ENCODE measurements around the gene CRACR2A. TPM values are rescaled to one million over a fixed set of nuclear protein-coding genes. Genes with fewer than 3 reads are reported as not detected.

CRACR2A gene
- total RNA-seq, 2 experiments from 2014 or later = 35.3 to 36.9 TPM

DNA sequence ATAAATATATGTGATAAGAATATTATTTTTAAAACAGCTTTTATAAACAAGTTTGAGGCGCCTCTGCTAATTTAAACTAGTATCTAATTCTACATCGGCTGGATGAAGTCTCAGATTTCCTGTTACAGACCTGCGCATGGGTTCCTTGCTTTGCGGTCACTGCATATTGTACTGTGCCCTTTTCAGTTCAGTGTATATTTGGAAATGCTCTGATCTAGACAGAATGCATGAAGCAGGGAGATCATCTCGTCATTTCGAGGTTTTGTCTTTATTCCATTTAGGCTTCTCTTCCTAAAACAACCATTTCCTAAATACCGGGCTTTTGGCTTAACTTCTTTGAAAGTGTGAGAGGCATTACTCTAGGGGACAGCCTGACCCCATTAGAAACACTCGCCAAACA is 25.6 kb downstream of the CRACR2A start:
- DNase-seq = no peak
- Mint-ChIP-seq H3K27me3 (no peaks in the 10 kb centered on the region), H3K27ac (no peak overlapping the region), H3K36me3 (peaks cover 66% of the 10 kb centered on the region), H3K9me3 (peaks cover 17% of the 10 kb centered on the region), H3K4me1 (peaks cover 28% of the 10 kb centered on the region), H3K4me3 (peak overlapping the region; percentile 38)
- POLR2A ChIA-PET = no interaction called here
- ATAC-seq (ENCODE audit: low read depth) = no peak

DNA sequence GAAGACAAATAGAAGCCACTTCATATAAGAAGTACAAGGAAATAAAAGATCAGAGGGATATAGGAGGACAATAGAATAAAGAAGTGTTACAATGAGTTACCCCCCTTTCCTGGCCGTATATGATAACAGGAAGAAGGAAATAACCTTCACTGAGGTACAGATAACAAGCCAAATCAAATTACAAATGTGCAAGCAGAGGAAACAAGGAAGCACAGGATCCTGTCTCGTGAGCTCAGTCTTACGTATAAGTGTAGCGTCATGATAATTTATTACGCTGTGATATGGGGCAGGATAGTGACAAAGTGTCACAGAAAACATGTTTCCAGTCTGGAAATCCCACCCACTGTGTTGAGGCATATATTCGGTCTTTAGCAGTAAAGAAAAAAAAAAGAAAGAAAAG is 26.5 kb downstream of the CRACR2A start:
- Mint-ChIP-seq H3K27me3 (no peaks in the 10 kb centered on the region), H3K4me3 (peak overlapping the region; percentile 35), H3K36me3 (peaks cover 72% of the 10 kb centered on the region), H3K9me3 (peaks cover 21% of the 10 kb centered on the region), H3K27ac (peak overlapping the region; percentile 68), H3K4me1 (peaks cover 28% of the 10 kb centered on the region)
- ATAC-seq (ENCODE audit: low read depth) (no peak), DNase-seq (no peak)
- POLR2A ChIA-PET = no interaction called here

DNA sequence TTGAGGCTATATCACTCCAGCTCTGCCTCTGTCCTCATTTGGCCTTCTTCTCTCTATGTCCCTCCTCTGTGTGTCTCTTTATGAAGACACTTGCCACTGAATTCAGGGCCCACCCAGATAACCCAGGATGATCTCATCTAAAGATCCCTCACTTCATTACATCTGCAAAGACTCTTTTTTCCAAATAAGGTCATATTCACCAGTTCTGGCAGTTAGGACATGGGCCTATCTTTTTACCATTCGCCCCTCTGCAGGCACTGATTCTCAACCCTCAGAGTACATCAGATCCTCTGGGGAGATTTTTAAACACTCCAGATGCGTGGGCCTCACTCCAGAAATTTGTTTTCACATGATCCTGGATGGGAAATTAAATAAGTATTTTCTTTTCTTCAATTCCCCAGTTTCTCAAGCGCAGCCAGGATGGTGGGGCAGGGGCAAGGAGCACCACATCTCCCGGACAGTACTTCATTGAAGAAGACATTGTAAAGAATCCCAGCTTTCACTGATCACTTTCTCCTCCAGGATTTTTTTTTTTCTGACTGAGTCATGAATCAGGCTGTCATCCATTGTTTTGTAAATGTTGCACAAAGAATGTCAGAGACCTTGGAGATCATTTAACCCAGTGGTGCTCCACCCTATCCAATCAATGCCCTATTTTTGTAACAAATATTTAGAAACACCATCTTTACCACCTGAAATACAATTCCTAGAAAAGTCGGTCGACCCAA is 27.4 kb downstream of the CRACR2A start:
- POLR2A ChIA-PET = no interaction called here
- DNase-seq = no peak
- Mint-ChIP-seq H3K4me1 (peaks cover 28% of the 10 kb centered on the region), H3K36me3 (peaks cover 76% of the 10 kb centered on the region), H3K27me3 (no peaks in the 10 kb centered on the region), H3K9me3 (peaks cover 22% of the 10 kb centered on the region), H3K4me3 (no peak overlapping the region), H3K27ac (no peak overlapping the region)
- no peak for ATAC-seq (ENCODE audit: low read depth)

DNA sequence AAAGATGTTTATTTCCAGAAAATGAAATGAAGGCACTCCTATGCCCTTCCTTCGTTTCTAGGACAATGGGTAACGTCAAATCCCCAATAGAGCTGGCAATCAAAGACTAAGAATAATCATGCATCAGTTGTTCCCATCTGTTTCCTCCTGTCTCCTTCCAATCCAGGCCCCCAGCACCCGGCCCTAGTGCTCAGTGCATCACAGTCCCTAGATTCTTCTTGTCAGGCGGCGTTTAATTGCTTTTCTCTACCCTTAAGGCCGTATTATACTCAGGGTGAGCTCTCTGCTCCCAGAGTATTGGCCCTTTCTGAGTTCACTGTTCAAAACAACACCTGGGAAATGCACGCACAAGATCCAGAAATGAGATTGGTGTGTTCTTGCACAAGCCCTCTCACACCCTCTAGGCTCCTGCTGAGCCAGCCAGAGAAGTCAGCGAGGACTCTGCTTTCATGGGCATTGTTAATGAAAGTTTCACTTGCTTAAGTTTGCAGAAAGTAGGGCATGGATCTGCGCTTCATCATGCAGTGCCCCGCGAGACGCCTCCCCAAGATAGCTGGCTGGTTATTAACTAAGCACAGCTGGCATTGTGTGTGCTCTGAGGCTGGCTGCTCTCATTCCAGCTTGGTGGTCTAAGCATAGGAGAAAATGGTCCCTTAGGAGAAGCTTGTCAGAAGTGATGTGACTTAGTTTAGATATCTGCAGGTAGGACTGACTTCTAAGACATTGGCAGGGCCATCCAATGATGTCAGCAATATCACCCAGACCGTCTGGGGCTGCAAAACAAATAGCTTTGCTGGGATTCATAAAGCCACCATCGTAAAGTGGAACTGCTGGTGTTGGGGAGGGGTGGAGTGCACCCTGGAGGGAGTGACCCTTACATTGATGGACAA is 28.7 kb downstream of the CRACR2A start:
- Mint-ChIP-seq H3K4me3 (no peak overlapping the region), H3K9me3 (peaks cover 22% of the 10 kb centered on the region), H3K4me1 (peaks cover 24% of the 10 kb centered on the region), H3K27ac (no peak overlapping the region), H3K27me3 (no peaks in the 10 kb centered on the region), H3K36me3 (peaks cover 75% of the 10 kb centered on the region)
- DNase-seq = no peak
- no peak for ATAC-seq (ENCODE audit: low read depth)
- POLR2A ChIA-PET = no interaction called here

DNA sequence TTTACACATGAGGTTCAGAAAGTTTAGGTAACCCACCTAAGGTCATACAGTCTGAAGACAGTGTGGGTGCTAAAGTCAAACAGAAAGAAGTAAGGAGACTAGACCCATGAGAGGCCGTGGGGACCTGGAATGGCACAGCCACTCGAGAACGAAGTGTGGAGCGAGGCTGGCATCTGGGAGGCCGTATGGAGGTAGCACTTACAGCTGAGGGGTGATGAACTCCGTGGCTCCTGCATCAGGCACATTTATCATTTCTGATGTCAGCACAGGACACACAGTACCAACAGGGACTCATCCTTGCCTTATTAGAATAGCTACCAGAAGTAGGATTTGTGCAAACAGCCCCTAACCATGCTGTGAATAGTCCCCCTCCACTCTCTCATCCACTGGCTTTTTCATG is 30.5 kb downstream of the CRACR2A start:
- Mint-ChIP-seq H3K4me3 (no peak overlapping the region), H3K27ac (no peak overlapping the region), H3K9me3 (peaks cover 22% of the 10 kb centered on the region), H3K4me1 (peaks cover 8% of the 10 kb centered on the region), H3K27me3 (no peaks in the 10 kb centered on the region), H3K36me3 (peaks cover 83% of the 10 kb centered on the region)
- ATAC-seq (ENCODE audit: low read depth) (no peak), DNase-seq (no peak)
- POLR2A ChIA-PET = interaction anchor here (1.1 kb wide), 1 partner anchor 31 kb away, joined by 3 read pairs; the partner anchor contains the start of gene CRACR2A

DNA sequence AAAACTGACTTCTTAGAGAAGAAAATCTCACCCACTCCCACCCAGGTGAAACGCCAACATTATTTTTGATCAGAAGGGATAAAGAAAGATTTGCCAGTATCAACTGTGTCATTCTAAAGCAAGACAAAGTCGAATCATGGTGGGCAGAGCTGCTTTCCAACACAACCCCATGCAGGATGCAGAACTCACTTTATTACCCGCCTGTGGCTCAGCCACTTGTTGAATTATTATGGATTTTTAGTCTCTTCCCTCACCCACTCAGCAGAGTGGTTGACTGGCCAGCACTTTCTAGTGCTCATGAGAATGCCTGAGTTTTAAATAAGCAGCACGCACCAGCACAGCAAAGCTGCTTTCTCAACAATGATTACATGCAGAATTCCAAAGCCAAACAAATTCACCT is 32.1 kb downstream of the CRACR2A start:
- H3K36me3 Mint-ChIP-seq = peaks cover 84% of the 10 kb centered on the region
- H3K27ac Mint-ChIP-seq = no peak overlapping the region
- POLR2A ChIA-PET = no interaction called here
- ATAC-seq (ENCODE audit: low read depth) (no peak), DNase-seq (no peak)
- H3K4me3 Mint-ChIP-seq = no peak overlapping the region
- H3K4me1 Mint-ChIP-seq = no peaks in the 10 kb centered on the region
- H3K9me3 Mint-ChIP-seq = peaks cover 22% of the 10 kb centered on the region
- no peaks in the 10 kb centered on the region for H3K27me3 Mint-ChIP-seq

DNA sequence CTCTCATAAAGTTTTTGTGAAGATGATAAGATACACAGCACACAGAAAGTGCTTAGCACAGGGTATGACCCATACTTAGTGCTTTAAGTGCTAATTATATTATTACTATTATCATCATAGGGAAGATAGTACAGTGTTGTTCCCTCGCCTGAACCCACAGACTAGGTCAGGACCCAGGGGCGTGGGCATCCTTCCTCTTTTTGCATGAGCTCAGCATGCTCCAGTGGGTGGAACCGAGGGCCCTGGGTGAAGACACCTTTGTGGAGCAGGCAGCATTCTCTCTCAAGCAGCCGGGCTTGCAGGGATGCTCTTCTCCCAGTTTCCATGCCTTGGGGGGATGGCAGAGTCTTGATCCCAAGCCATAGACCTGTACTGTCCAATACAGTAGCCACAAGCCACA is 34.8 kb downstream of the CRACR2A start:
- Mint-ChIP-seq H3K9me3 (peaks cover 12% of the 10 kb centered on the region), H3K4me3 (no peak overlapping the region), H3K27ac (no peak overlapping the region), H3K36me3 (peaks cover 62% of the 10 kb centered on the region), H3K4me1 (peaks cover 5% of the 10 kb centered on the region), H3K27me3 (no peaks in the 10 kb centered on the region)
- DNase-seq (no peak), ATAC-seq (ENCODE audit: low read depth) (no peak)
- POLR2A ChIA-PET = no interaction called here

DNA sequence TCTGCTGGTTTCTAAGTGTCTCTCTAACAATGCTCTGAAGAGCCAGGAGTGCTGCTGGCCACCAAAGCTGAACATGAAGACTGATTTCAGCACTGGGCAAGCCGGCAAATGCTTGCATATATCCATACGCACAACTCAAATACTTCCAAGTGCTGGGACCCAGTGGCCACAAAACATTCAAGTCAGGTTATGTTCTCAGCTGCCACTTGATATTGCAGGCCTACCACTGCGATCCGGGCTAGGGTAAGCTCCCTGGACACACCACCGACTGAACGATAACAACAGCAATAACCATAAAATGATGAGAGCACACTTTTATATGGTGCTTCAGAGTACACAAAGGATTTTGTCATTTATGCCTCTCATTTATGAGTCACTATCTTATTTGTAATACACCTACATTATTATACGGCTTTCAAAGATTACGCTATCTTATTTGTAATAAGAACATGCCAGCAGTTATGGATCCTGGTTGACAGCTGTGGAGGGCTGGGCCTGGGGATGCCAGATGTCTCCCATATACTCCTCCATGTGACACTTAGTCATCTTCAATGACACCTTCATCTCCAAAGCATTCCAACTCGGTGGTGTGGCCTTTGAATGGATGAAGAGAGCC is 35.5 kb downstream of the CRACR2A start:
- H3K4me3 Mint-ChIP-seq = no peak overlapping the region
- H3K9me3 Mint-ChIP-seq = peaks cover 6% of the 10 kb centered on the region
- peaks cover 59% of the 10 kb centered on the region for H3K36me3 Mint-ChIP-seq
- no peak overlapping the region for H3K27ac Mint-ChIP-seq
- DNase-seq (no peak), ATAC-seq (ENCODE audit: low read depth) (no peak)
- H3K27me3 Mint-ChIP-seq = no peaks in the 10 kb centered on the region
- POLR2A ChIA-PET = no interaction called here
- H3K4me1 Mint-ChIP-seq = peaks cover 5% of the 10 kb centered on the region

DNA sequence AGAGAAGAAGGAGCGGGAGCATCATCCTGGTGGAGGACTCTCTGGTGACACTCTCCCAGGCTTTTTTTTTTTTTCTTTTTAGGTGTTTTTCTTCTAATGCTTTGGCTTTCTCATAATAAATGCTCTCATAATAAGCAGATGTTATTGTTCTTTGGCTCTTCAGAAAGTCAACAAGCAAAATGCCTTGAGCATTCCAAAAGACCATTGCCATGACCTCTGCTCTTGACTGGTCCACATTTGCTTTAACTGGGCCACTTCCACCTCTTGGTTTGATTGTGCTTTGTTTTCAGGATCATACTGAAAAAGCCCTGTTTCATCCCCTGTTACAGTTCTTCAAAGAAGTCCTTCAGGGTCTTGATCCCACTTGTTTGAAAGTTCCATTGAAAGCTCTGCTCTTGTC is 36.9 kb downstream of the CRACR2A start:
- no peak for DNase-seq
- POLR2A ChIA-PET = no interaction called here
- no peaks in the 10 kb centered on the region for H3K9me3 Mint-ChIP-seq
- ATAC-seq (ENCODE audit: low read depth) = no peak
- no peak overlapping the region for H3K27ac Mint-ChIP-seq
- peaks cover 60% of the 10 kb centered on the region for H3K36me3 Mint-ChIP-seq
- no peaks in the 10 kb centered on the region for H3K27me3 Mint-ChIP-seq
- H3K4me1 Mint-ChIP-seq = peaks cover 5% of the 10 kb centered on the region
- H3K4me3 Mint-ChIP-seq = no peak overlapping the region

DNA sequence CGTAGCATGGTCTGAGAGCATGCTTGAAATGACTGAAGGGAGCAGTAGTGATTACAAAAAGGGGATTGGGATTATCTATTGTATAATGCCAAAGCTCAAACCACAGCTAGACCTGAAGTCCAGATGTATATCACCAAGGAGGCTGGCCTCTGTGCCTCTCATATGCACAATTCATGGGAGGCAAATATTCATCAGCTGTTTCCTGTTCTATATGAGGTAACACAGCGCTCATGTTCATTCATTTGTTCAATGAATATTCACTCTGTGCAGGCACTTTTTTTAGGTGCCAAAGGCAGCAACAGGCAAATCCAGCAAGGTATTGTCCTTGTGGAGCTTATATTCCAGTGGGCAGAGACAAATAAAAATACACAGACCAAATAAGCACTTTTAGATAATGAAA is 39.0 kb downstream of the CRACR2A start:
- Mint-ChIP-seq H3K27ac (no peak overlapping the region), H3K4me1 (peaks cover 10% of the 10 kb centered on the region), H3K4me3 (no peak overlapping the region), H3K9me3 (no peaks in the 10 kb centered on the region), H3K36me3 (peaks cover 54% of the 10 kb centered on the region), H3K27me3 (no peaks in the 10 kb centered on the region)
- ATAC-seq (ENCODE audit: low read depth) (no peak), DNase-seq (no peak)
- POLR2A ChIA-PET = interaction anchor here (1.0 kb wide), 1 partner anchor 39 kb away, joined by 3 read pairs; the partner anchor contains the start of gene CRACR2A

DNA sequence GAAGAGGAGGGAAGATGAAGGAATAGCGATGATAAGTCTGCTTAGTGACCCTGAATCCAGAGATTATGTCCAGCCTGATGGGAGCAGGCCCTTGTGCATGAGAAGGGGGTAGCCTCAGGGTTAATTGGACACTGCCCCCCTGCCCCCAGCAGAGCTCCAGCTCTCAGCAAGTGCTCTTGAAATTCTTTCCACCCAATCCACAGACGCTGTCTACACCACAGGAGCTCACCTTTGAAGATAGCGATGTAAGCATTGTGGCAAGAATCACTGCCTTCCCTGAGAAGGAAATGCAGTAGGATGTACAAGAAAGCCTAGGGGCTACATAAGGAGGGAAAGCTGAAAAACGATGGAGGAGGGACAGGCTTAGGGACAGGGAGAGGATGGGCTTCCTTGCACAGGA is 39.4 kb downstream of the CRACR2A start:
- H3K36me3 Mint-ChIP-seq = peaks cover 52% of the 10 kb centered on the region
- H3K4me1 Mint-ChIP-seq = peaks cover 10% of the 10 kb centered on the region
- DNase-seq = no peak
- H3K27me3 Mint-ChIP-seq = no peaks in the 10 kb centered on the region
- H3K4me3 Mint-ChIP-seq = no peak overlapping the region
- no peak overlapping the region for H3K27ac Mint-ChIP-seq
- POLR2A ChIA-PET = interaction anchor here (1.0 kb wide), 1 partner anchor 40 kb away, joined by 3 read pairs; the partner anchor contains the start of gene CRACR2A
- H3K9me3 Mint-ChIP-seq = no peaks in the 10 kb centered on the region
- ATAC-seq (ENCODE audit: low read depth) = no peak

DNA sequence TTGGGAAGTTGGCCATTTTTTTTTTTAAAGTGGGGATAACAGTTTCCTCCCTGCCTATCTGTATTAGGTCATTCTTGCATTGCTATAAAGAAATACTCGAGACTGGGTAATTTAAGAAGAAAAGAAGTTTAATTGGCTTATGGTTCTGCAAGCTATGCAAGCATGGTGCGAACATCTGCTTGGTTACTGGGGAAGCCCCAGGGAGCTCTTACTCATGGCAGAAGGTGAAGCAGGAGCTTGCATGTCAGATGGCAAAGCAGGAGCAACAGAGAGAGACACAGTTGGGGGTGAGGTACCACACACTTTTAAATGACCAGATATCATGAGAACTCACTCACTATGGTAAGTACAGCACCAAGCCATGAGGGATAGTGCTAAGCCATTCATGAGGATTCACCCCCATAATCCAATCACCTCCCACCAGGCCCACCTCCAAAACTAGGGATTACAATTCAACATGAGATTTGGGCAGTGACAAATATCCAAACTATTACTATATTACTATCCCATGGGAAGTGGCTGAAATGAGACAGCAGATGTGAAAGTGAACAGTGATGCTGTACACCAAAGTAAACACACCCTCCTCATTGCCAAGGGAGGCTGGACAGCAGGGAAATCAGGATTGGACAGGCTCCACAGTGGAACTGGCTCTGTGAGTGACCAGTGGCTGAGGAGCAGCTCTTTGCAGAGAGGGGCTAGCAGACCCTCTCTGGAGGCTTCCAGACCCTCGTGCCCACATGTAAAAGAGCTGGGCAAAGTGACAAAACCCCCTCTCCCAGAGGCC is 40.5 kb downstream of the CRACR2A start:
- Mint-ChIP-seq H3K27me3 (no peaks in the 10 kb centered on the region), H3K27ac (no peak overlapping the region), H3K9me3 (no peaks in the 10 kb centered on the region), H3K4me1 (peaks cover 10% of the 10 kb centered on the region), H3K36me3 (peaks cover 42% of the 10 kb centered on the region), H3K4me3 (no peak overlapping the region)
- DNase-seq (no peak), ATAC-seq (ENCODE audit: low read depth) (no peak)
- POLR2A ChIA-PET = no interaction called here

DNA sequence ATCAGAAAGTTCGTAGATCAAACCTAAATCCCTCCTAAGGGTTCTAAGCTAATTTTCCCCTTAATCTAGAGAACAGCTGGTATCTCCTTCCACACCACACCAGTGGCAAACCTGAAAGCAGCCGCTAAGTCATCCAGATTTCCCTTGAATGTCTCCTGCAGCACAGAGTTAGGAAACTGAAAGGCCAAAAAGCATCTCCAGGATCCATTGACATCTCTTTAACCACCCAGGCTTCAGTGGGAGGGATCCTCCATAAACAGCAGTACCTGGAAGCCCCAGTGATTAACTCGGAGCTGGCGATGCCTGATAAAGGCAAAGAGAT is 47.6 kb downstream of the CRACR2A start:
- no peak for DNase-seq
- H3K4me1 Mint-ChIP-seq = peaks cover 14% of the 10 kb centered on the region
- peaks cover 31% of the 10 kb centered on the region for H3K36me3 Mint-ChIP-seq
- H3K27me3 Mint-ChIP-seq = peaks cover 2% of the 10 kb centered on the region
- peaks cover 8% of the 10 kb centered on the region for H3K9me3 Mint-ChIP-seq
- H3K4me3 Mint-ChIP-seq = no peak overlapping the region
- ATAC-seq (ENCODE audit: low read depth) = no peak
- POLR2A ChIA-PET = no interaction called here
- H3K27ac Mint-ChIP-seq = no peak overlapping the region

Data from activated naive CD8-positive, alpha-beta T cell treated with anti-CD3 and anti-CD28 coated beads, Interleukin-2, amount 10 ng/mL, durations not matched to agents 7 days and 5 days (primary cell).